K562 (cell line): Measurements from ENCODE around the gene SYNGR4. TPM values are rescaled to one million over a fixed set of nuclear protein-coding genes. Genes with fewer than 3 reads are reported as not detected.

ENCODE experiments used
- CREM ChIP-seq: IDR thresholded peaks from 2 replicates; pipeline ENCODE4 v1.6.1; 2014; ENCODE audit warnings: antibody characterized with exemption, low read depth
- HEY1 ChIP-seq: fragments of 250-450 bp; sonication (Bioruptor Pico); IDR thresholded peaks from 2 replicates; pipeline ENCODE4 v1.5.0; 2020; ENCODE audit warnings: mild to moderate bottlenecking, moderate library complexity, borderline replicate concordance
- KDM4B ChIP-seq, 2 experiments: fragments of 450-650 bp in 1 of 2; sonication (generic) in 1 of 2; IDR thresholded peaks; 2 replicates each; pipeline ENCODE4 v1.6.1; 2016 to 2017; ENCODE audit warnings: borderline replicate concordance in 2 of 2, antibody characterized with exemption in 1 of 2, low read depth in 1 of 2, mild to moderate bottlenecking in 1 of 2
- L3MBTL2 ChIP-seq: fragments of 450-650 bp; IDR thresholded peaks from 2 replicates; pipeline ENCODE4 v1.6.1; 2016; ENCODE audit warnings: mild to moderate bottlenecking, moderate library complexity
- PURB ChIP-seq: sonication (generic); formaldehyde crosslinking; IDR thresholded peaks from 2 replicates; pipeline ENCODE4 v1.9.0; 2021; ENCODE audit warnings: low read depth, mild to moderate bottlenecking, missing genetic modification reagents
- RAD21 ChIP-seq, 2 experiments: fragments of 250-450 bp in 1 of 2; fragments of 450-650 bp in 1 of 2; sonication (Bioruptor Pico) in 1 of 2; formaldehyde crosslinking in 1 of 2; IDR thresholded peaks in 1 of 2; conservative IDR thresholded peaks in 1 of 2; 2 replicates each; pipeline versions ENCODE4 v1.4.0 to v1.8.0; 2020 to 2022; ENCODE audit warnings: mild to moderate bottlenecking in 2 of 2, moderate library complexity in 1 of 2
- SAFB ChIP-seq: fragments of 200-400 bp; formaldehyde crosslinking; IDR thresholded peaks from 2 replicates; pipeline ENCODE4 v1.6.1; 2017; ENCODE audit warnings: low read depth, low read length, borderline replicate concordance
- SMARCA4 ChIP-seq: fragments of 450-650 bp; IDR thresholded peaks from 2 replicates; pipeline ENCODE4 v1.6.1; 2016
- XRCC4 ChIP-seq: IDR thresholded peaks from one replicate; pipeline ENCODE4 v1.6.1; 2011; ENCODE audit not compliant: insufficient read depth, insufficient read length; ENCODE audit errors: extremely low read depth
- YY1 ChIP-seq, 3 experiments: IDR thresholded peaks; 2 replicates each; pipeline ENCODE4 v1.6.1; 2011; ENCODE audit warnings: low read length in 2 of 3, mild to moderate bottlenecking in 2 of 3, moderate library complexity in 2 of 3, borderline replicate concordance in 1 of 3, control low read depth in 1 of 3, low read depth in 1 of 3; ENCODE audit not compliant: insufficient read depth in 3 of 3, insufficient replicate concordance in 2 of 3, control insufficient read depth in 1 of 3, insufficient read length in 1 of 3; ENCODE audit errors: extremely low read depth in 1 of 3
- ZNF274 ChIP-seq: IDR thresholded peaks from 2 replicates; pipeline ENCODE4 v1.6.1; 2011; ENCODE audit warnings: low read depth, mild to moderate bottlenecking, low read length, moderate library complexity, borderline replicate concordance
- polyA plus RNA-seq, 8 experiments: library from polyadenylated mRNA; depleted of rRNA in 4 of 8; stranded (reverse) in 5 of 8; unstranded in 3 of 8; fragments of >200 nt; fragmentation: Nextera tagmentation in 2 of 8; fragmentation: Illumina TruSeq in 1 of 8; extraction: Ambion mirVana in 2 of 8; extraction: Trizol in 1 of 8; gene quantifications; 2 replicates each; pipeline versions ENCODE4 v1.2.1 to v1.2.3, GENCODE V29; 2011 to 2014; ENCODE audit warnings: inconsistent platforms in 1 of 8, missing spikeins in 1 of 8
- total RNA-seq, 7 experiments: library from RNA; depleted of rRNA in 6 of 7; stranded (reverse); fragments of >200 nt in 6 of 7; fragmentation: Illumina TruSeq in 2 of 7; extraction: Trizol in 2 of 7; gene quantifications; 2 replicates each; pipeline versions ENCODE4 v1.2.1 to v1.2.3, GENCODE V29; 2011 to 2021; ENCODE audit warnings: low replicate concordance in 1 of 7
- TF ChIP-seq, protein P1 (sequence below), 2 experiments: fragments of 450-650 bp; IDR thresholded peaks; 2 replicates each; pipeline ENCODE4 v1.6.1; 2018; ENCODE audit warnings: mild to moderate bottlenecking in 2 of 2, low read depth in 1 of 2; ENCODE audit not compliant: partially characterized antibody in 2 of 2
- TF ChIP-seq, protein P2 (sequence below): fragments of 450-650 bp; IDR thresholded peaks from 2 replicates; pipeline ENCODE4 v1.6.1; 2018; ENCODE audit not compliant: partially characterized antibody
- TF ChIP-seq, protein P3 (sequence below): fragments of 450-650 bp; IDR thresholded peaks from 2 replicates; pipeline ENCODE4 v1.6.1; 2016
- TF ChIP-seq, protein P4 (sequence below): sonication (generic); IDR thresholded peaks from 2 replicates; pipeline ENCODE4 v1.6.1; 2016

Gene SYNGR4
- total and polyA plus RNA-seq, 9 of the 15 experiments (the other 6 are each of a cell fraction or from before 2014, with no cell fraction given) = 0.07 to 0.14 TPM; not detected in 7

DNA sequence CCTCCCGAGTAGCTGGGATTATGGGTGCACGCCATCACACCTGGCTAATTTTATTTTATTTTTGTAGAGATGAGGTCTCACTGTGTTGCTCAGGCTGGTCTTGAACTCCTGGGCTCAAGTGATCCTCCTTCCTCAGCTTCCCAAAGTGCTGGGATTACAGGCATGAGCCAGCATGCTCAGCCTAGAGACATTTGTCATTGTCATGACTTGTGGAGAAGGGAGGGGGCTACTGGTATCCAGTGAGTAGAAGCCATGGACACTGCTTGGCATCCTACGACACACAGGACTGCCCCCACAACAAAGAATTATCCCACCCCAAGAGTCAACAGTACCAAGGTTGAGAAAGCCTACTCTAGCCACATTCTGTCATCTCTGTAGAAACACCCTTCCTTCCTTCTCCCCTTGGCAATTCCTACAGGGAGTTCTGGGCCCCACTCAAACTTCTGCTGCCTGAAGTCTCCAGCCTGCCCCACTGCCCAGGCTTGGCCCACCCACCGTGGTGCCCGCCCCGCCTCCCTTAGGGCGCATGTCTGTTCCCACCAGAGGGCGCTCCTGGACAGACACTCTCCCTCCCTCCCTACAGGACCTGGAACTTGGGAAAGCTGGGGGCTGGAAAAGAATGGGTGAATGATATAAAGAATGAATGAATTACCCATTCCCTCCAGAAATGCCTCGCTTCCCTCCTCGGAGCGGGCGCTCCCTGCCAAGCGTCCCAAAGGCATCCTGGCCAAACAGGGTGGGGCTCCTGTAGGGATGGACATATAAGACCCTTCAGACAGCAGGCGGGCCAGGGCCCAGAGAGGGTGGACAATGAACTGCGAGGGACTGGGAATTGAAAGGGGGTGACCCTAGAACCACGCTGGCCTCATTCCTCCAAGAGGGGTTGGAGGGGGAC lies 44.3 kb upstream of the SYNGR4 start (continued):
- TF ChIP-seq, protein P1, sequence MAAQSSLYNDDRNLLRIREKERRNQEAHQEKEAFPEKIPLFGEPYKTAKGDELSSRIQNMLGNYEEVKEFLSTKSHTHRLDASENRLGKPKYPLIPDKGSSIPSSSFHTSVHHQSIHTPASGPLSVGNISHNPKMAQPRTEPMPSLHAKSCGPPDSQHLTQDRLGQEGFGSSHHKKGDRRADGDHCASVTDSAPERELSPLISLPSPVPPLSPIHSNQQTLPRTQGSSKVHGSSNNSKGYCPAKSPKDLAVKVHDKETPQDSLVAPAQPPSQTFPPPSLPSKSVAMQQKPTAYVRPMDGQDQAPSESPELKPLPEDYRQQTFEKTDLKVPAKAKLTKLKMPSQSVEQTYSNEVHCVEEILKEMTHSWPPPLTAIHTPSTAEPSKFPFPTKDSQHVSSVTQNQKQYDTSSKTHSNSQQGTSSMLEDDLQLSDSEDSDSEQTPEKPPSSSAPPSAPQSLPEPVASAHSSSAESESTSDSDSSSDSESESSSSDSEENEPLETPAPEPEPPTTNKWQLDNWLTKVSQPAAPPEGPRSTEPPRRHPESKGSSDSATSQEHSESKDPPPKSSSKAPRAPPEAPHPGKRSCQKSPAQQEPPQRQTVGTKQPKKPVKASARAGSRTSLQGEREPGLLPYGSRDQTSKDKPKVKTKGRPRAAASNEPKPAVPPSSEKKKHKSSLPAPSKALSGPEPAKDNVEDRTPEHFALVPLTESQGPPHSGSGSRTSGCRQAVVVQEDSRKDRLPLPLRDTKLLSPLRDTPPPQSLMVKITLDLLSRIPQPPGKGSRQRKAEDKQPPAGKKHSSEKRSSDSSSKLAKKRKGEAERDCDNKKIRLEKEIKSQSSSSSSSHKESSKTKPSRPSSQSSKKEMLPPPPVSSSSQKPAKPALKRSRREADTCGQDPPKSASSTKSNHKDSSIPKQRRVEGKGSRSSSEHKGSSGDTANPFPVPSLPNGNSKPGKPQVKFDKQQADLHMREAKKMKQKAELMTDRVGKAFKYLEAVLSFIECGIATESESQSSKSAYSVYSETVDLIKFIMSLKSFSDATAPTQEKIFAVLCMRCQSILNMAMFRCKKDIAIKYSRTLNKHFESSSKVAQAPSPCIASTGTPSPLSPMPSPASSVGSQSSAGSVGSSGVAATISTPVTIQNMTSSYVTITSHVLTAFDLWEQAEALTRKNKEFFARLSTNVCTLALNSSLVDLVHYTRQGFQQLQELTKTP (IDR thresholded peaks at IDR 0.05; ENCODE audit: low read depth in 1 of 2, partially characterized antibody in 2 of 2) = no peak
- TF ChIP-seq, protein P2, sequence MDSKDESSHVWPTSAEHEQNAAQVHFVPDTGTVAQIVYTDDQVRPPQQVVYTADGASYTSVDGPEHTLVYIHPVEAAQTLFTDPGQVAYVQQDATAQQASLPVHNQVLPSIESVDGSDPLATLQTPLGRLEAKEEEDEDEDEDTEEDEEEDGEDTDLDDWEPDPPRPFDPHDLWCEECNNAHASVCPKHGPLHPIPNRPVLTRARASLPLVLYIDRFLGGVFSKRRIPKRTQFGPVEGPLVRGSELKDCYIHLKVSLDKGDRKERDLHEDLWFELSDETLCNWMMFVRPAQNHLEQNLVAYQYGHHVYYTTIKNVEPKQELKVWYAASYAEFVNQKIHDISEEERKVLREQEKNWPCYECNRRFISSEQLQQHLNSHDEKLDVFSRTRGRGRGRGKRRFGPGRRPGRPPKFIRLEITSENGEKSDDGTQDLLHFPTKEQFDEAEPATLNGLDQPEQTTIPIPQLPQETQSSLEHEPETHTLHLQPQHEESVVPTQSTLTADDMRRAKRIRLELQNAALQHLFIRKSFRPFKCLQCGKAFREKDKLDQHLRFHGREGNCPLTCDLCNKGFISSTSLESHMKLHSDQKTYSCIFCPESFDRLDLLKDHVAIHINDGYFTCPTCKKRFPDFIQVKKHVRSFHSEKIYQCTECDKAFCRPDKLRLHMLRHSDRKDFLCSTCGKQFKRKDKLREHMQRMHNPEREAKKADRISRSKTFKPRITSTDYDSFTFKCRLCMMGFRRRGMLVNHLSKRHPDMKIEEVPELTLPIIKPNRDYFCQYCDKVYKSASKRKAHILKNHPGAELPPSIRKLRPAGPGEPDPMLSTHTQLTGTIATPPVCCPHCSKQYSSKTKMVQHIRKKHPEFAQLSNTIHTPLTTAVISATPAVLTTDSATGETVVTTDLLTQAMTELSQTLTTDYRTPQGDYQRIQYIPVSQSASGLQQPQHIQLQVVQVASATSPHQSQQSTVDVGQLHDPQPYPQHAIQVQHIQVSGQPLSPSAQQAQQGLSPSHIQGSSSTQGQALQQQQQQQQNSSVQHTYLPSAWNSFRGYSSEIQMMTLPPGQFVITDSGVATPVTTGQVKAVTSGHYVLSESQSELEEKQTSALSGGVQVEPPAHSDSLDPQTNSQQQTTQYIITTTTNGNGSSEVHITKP = no peak
- TF ChIP-seq, protein P3, sequence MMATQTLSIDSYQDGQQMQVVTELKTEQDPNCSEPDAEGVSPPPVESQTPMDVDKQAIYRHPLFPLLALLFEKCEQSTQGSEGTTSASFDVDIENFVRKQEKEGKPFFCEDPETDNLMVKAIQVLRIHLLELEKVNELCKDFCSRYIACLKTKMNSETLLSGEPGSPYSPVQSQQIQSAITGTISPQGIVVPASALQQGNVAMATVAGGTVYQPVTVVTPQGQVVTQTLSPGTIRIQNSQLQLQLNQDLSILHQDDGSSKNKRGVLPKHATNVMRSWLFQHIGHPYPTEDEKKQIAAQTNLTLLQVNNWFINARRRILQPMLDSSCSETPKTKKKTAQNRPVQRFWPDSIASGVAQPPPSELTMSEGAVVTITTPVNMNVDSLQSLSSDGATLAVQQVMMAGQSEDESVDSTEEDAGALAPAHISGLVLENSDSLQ = peak; percentile 23; the same call in 1 of the 2 replicates
- TF ChIP-seq, protein P4, sequence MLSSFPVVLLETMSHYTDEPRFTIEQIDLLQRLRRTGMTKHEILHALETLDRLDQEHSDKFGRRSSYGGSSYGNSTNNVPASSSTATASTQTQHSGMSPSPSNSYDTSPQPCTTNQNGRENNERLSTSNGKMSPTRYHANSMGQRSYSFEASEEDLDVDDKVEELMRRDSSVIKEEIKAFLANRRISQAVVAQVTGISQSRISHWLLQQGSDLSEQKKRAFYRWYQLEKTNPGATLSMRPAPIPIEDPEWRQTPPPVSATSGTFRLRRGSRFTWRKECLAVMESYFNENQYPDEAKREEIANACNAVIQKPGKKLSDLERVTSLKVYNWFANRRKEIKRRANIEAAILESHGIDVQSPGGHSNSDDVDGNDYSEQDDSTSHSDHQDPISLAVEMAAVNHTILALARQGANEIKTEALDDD = no peak
- TF ChIP-seq HEY1 (CRISPR knock-in tag) = no peak
- no peak for TF ChIP-seq PURB
- TF ChIP-seq SAFB = no peak
- 0 out of 2 replicates have a peak, but pooled peaks have one; percentile 12 for TF ChIP-seq SMARCA4
- TF ChIP-seq L3MBTL2 = 0 out of 2 replicates have a peak, but pooled peaks have one; percentile 16
- TF ChIP-seq CREM = 0 out of 2 replicates have a peak, but pooled peaks have one; percentile 54
- TF ChIP-seq KDM4B (IDR thresholded peaks at IDR 0.05; ENCODE audit: borderline replicate concordance in 2 of 2, low read depth in 1 of 2) = peak in 1 of 2 experiments; percentile 40; a peak in 1 of 4 replicates
- TF ChIP-seq XRCC4 = no peak
- peak in 1 of 3 experiments; percentile 31 for TF ChIP-seq YY1 (IDR thresholded peaks at IDR 0.05; ENCODE audit: borderline replicate concordance in 1 of 3, control insufficient read depth in 1 of 3, extremely low read depth in 1 of 3, insufficient read depth in 3 of 3, insufficient read length in 1 of 3, insufficient replicate concordance in 2 of 3, low read depth in 1 of 3, low read length in 2 of 3)
- TF ChIP-seq RAD21 (CRISPR knock-in tag; conservative IDR thresholded peaks at IDR 0.05 in 1 of 2, IDR thresholded peaks at IDR 0.05 in 1 of 2) = peak; percentile 95 to 96
- TF ChIP-seq ZNF274 = no peak
